ENCODE data around the gene BEND6. TPM values are rescaled to one million over a fixed set of nuclear protein-coding genes. Genes with fewer than 3 reads are reported as not detected.

Gene BEND6
- total and polyA plus RNA-seq, 2 of the 13 experiments (the other 11 are each of a cell fraction or from before 2014, with no cell fraction given), result 0.20 to 0.21 TPM

Small RNA genes within 50 kb of the gene (small RNA-seq; reads per million reads assigned to genes)
- 0 reads per million in 3 experiments for gene FTH1P15 (ENCODE audit: insufficient read depth in 2 of 3, insufficient read length in 3 of 3, low read depth in 2 of 3, low replicate concordance in 1 of 3)
- 0 reads per million in 3 experiments for gene RNU6-626P (ENCODE audit: insufficient read depth in 2 of 3, insufficient read length in 3 of 3, low read depth in 2 of 3, low replicate concordance in 1 of 3)

Other genes starting within 250 kb of the BEND6 start
- gene KIAA1586, start 91.6 kb downstream of the BEND6 start, total RNA-seq (2016; rRNA removed; fragmentation: Illumina TruSeq; extraction: Trizol), result 16.9 and 24.7 TPM in 2 replicates
- gene KIAA1586, start 91.6 kb downstream of the BEND6 start, polyA plus RNA-seq (2011; rRNA removed), result 4.2 and 5.5 TPM in 2 replicates
- gene ZNF451, start 135.1 kb downstream of the BEND6 start, total RNA-seq (2016; rRNA removed; fragmentation: Illumina TruSeq; extraction: Trizol), result 65.7 and 104 TPM in 2 replicates
- gene ZNF451, start 135.1 kb downstream of the BEND6 start, polyA plus RNA-seq (2011; rRNA removed), result 26.8 and 32.1 TPM in 2 replicates
- 15.1 and 23.0 TPM in 2 replicates for gene BAG2, start 217.2 kb downstream of the BEND6 start, total RNA-seq (2016; rRNA removed; fragmentation: Illumina TruSeq; extraction: Trizol)
- gene BAG2, start 217.2 kb downstream of the BEND6 start, polyA plus RNA-seq (2011; rRNA removed), result 4.3 and 5.7 TPM in 2 replicates